Liver (tissue), 3 donors: ENCODE results near the gene EMSY.
A peak's percentile ranks its signal among the peaks of the same experiment; 100 is the strongest.

ENCODE experiments used
- EGR1 ChIP-seq, 2 donors: IDR thresholded peaks; 2 replicates each; pipeline ENCODE4 v1.6.1; 2016 to 2018; ENCODE audit warnings: antibody characterized with exemption in 2 of 2, low read depth in 2 of 2
- FOXA1 ChIP-seq: IDR thresholded peaks from 2 replicates; pipeline ENCODE4 v1.6.1; 2016; ENCODE audit warnings: antibody characterized with exemption
- TF ChIP-seq, protein P1 (sequence below): fragments of 150-350 bp; IDR thresholded peaks from 2 replicates; pipeline ENCODE4 v1.5.1; 2017; ENCODE audit warnings: improper control_type of control experiment, low read depth, low read length; ENCODE audit not compliant: missing input control
- TF ChIP-seq, protein P2 (sequence below): IDR thresholded peaks from 2 replicates; pipeline ENCODE4 v1.6.1; 2016; ENCODE audit warnings: antibody characterized with exemption, mild to moderate bottlenecking
- TF ChIP-seq, protein P3 (sequence below): IDR thresholded peaks from 2 replicates; pipeline ENCODE4 v1.6.1; 2016; ENCODE audit warnings: antibody characterized with exemption
- donor health status: healthy.
- donor health status: healthy.

DNA sequence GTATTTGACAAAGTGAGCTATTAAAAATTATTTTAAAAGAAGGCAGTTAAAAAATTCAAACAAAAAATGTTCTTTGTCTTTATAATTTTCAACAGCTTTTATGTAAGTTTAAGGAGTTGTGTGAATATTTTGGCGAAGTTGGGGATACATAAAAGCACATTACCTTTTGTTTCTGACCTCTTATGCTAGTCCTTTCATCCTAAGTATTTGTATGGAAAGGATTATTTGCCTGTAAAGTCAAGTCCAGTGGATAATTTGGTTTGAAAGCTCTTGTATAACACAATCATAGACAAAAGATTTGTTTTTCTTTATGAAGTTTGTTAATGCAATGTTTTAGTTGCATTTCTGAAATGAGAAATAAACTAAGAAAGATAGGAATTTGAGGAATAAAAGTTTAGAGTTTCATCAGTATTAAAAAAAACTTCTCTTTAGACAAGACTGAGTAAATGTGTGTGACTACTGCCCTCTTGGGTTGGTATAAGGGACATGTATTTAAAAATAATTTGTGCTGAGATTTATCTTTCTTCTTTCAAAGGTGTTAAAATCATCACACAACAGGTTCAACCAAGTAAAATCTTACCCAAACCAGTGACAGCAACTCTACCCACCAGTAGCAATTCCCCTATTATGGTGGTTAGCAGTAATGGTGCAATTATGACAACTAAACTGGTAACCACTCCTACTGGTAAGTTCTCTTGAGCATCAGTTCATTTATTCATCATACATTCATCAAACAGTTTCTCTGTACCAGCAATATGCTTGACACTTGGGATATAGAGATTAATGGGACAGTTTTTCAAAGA lies 68.2 kb downstream of the EMSY start:
- TF ChIP-seq, protein P1, sequence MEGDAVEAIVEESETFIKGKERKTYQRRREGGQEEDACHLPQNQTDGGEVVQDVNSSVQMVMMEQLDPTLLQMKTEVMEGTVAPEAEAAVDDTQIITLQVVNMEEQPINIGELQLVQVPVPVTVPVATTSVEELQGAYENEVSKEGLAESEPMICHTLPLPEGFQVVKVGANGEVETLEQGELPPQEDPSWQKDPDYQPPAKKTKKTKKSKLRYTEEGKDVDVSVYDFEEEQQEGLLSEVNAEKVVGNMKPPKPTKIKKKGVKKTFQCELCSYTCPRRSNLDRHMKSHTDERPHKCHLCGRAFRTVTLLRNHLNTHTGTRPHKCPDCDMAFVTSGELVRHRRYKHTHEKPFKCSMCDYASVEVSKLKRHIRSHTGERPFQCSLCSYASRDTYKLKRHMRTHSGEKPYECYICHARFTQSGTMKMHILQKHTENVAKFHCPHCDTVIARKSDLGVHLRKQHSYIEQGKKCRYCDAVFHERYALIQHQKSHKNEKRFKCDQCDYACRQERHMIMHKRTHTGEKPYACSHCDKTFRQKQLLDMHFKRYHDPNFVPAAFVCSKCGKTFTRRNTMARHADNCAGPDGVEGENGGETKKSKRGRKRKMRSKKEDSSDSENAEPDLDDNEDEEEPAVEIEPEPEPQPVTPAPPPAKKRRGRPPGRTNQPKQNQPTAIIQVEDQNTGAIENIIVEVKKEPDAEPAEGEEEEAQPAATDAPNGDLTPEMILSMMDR: peak; percentile 31
- TF ChIP-seq EGR1 (IDR thresholded peaks at IDR 0.05; ENCODE audit: low read depth in 2 of 2) (no peak), FOXA1 (no peak)
- TF ChIP-seq, protein P2, sequence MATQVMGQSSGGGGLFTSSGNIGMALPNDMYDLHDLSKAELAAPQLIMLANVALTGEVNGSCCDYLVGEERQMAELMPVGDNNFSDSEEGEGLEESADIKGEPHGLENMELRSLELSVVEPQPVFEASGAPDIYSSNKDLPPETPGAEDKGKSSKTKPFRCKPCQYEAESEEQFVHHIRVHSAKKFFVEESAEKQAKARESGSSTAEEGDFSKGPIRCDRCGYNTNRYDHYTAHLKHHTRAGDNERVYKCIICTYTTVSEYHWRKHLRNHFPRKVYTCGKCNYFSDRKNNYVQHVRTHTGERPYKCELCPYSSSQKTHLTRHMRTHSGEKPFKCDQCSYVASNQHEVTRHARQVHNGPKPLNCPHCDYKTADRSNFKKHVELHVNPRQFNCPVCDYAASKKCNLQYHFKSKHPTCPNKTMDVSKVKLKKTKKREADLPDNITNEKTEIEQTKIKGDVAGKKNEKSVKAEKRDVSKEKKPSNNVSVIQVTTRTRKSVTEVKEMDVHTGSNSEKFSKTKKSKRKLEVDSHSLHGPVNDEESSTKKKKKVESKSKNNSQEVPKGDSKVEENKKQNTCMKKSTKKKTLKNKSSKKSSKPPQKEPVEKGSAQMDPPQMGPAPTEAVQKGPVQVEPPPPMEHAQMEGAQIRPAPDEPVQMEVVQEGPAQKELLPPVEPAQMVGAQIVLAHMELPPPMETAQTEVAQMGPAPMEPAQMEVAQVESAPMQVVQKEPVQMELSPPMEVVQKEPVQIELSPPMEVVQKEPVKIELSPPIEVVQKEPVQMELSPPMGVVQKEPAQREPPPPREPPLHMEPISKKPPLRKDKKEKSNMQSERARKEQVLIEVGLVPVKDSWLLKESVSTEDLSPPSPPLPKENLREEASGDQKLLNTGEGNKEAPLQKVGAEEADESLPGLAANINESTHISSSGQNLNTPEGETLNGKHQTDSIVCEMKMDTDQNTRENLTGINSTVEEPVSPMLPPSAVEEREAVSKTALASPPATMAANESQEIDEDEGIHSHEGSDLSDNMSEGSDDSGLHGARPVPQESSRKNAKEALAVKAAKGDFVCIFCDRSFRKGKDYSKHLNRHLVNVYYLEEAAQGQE: no peak
- TF ChIP-seq, protein P3, sequence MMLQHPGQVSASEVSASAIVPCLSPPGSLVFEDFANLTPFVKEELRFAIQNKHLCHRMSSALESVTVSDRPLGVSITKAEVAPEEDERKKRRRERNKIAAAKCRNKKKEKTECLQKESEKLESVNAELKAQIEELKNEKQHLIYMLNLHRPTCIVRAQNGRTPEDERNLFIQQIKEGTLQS: no peak
